ENCODE results near the gene FBLN1.

The FBLN1 gene

GRCh38 chr22:45632791-45633515, 130.3 kb downstream of the FBLN1 start:
- no peak overlapping the region for H3K4me3 ChIP-seq (ENCODE audit: low read depth, low read length)
- no peak for TF ChIP-seq CTCF (IDR thresholded peaks at IDR 0.05; ENCODE audit: borderline replicate concordance, insufficient read depth, low read depth, low read length)

GRCh38 chr22:45636683-45637082, 134.0 kb downstream of the FBLN1 start:
- TF ChIP-seq CTCF (IDR thresholded peaks at IDR 0.05; ENCODE audit: borderline replicate concordance, insufficient read depth, low read depth, low read length), result no peak

GRCh38 chr22:45638197-45638596, 135.5 kb downstream of the FBLN1 start:
- no peak for TF ChIP-seq CTCF (IDR thresholded peaks at IDR 0.05; ENCODE audit: borderline replicate concordance, insufficient read depth, low read depth, low read length)

More at GRCh38 chr22:45636683-45637082, 134.0 kb downstream of the FBLN1 start:
- H3K4me3 ChIP-seq (ENCODE audit: low read depth, low read length), result no peak overlapping the region

GRCh38 chr22:45638834-45639746, 136.4 kb downstream of the FBLN1 start:
- no peak for TF ChIP-seq CTCF (IDR thresholded peaks at IDR 0.05; ENCODE audit: borderline replicate concordance, insufficient read depth, low read depth, low read length)
- no peak overlapping the region for H3K4me3 ChIP-seq (ENCODE audit: low read depth, low read length)

More at GRCh38 chr22:45638197-45638596, 135.5 kb downstream of the FBLN1 start:
- H3K4me3 ChIP-seq (ENCODE audit: low read depth, low read length), result no peak overlapping the region

- no peak for TF ChIP-seq CTCF (IDR thresholded peaks at IDR 0.05; ENCODE audit: borderline replicate concordance, insufficient read depth, low read depth, low read length)
- no peak overlapping the region for H3K4me3 ChIP-seq (ENCODE audit: low read depth, low read length)
Observed at GRCh38 chr22:45639747-45640102, 137.0 kb downstream of the FBLN1 start.

GRCh38 chr22:45640291-45640940, 137.7 kb downstream of the FBLN1 start:
- no peak for TF ChIP-seq CTCF (IDR thresholded peaks at IDR 0.05; ENCODE audit: borderline replicate concordance, insufficient read depth, low read depth, low read length)
- no peak overlapping the region for H3K4me3 ChIP-seq (ENCODE audit: low read depth, low read length)

All from GM12875 (cell line).